ENCODE measurements around the gene MLPH. TPM values are rescaled to one million over a fixed set of nuclear protein-coding genes. Genes with fewer than 3 reads are reported as not detected.

The MLPH gene
- total and polyA plus RNA-seq, 2 of the 13 experiments (the other 11 are each of a cell fraction or from before 2014, with no cell fraction given): 0.12 TPM; not detected in 1

GRCh38 chr2:237551071-237551574 is 64.1 kb downstream of the MLPH start (continued):
- TF ChIP-seq PREB (CRISPR knock-in tag; IDR thresholded peaks at IDR 0.05) (no peak), ELF3 (CRISPR knock-in tag; IDR thresholded peaks at IDR 0.05) (0 out of 2 replicates have a peak, but pooled peaks have one; percentile 19), ZFY (CRISPR knock-in tag; IDR thresholded peaks at IDR 0.05) (peak; percentile 46; the same call in 1 of the 2 replicates), ZNF318 (CRISPR knock-in tag; IDR thresholded peaks at IDR 0.05) (no peak), ZBTB40 (IDR thresholded peaks at IDR 0.05) (no peak), ZBTB40 (CRISPR knock-in tag; IDR thresholded peaks at IDR 0.05) (0 out of 2 replicates have a peak, but pooled peaks have one; percentile 37), ZNF572 (CRISPR knock-in tag; IDR thresholded peaks at IDR 0.05) (no peak), ZNF292 (CRISPR knock-in tag; IDR thresholded peaks at IDR 0.05; ENCODE audit: borderline replicate concordance, low read depth) (peak; percentile 49; the same call in 1 of the 2 replicates), SOX13 (IDR thresholded peaks at IDR 0.05) (no peak), SOX13 (CRISPR knock-in tag; conservative IDR thresholded peaks at IDR 0.05 in 1 of 2, IDR thresholded peaks at IDR 0.05 in 1 of 2) (no peak), ZNF44 (CRISPR knock-in tag; IDR thresholded peaks at IDR 0.05) (no peak)
